Duodenal mucosa (tissue), 2 donors: ENCODE results near the gene LY86.

ENCODE experiments used
- H3K27ac ChIP-seq: one replicate; pipeline ENCODE4 v1.7.0; 2013; ENCODE audit warnings: low read depth, low read length
- H3K27me3 ChIP-seq, 2 donors: one replicate each; pipeline ENCODE4 v1.7.0; 2013; ENCODE audit warnings: low read length in 2 of 2, control low read depth in 1 of 2; ENCODE audit not compliant: insufficient read depth in 2 of 2, control insufficient read depth in 1 of 2
- H3K36me3 ChIP-seq, 2 donors: one replicate each; pipeline ENCODE4 v1.7.0; 2013; ENCODE audit warnings: low read length in 2 of 2, control low read depth in 1 of 2; ENCODE audit not compliant: insufficient read depth in 2 of 2, control insufficient read depth in 1 of 2
- H3K4me1 ChIP-seq, 2 donors: one replicate each; pipeline ENCODE4 v1.7.0; 2013; ENCODE audit warnings: low read length in 2 of 2, control low read depth in 1 of 2; ENCODE audit not compliant: insufficient read depth in 2 of 2, control insufficient read depth in 1 of 2
- H3K4me3 ChIP-seq, 2 donors: one replicate each; pipeline ENCODE4 v1.7.0; 2013; ENCODE audit warnings: low read length in 2 of 2, low read depth in 1 of 2
- H3K9ac ChIP-seq, 2 donors: one replicate each; pipeline ENCODE4 v1.7.0; 2013; ENCODE audit warnings: low read length in 2 of 2, low read depth in 1 of 2
- H3K9me3 ChIP-seq, 2 donors: one replicate each; pipeline ENCODE4 v1.7.0; 2013; ENCODE audit warnings: low read length in 2 of 2, control low read depth in 1 of 2; ENCODE audit not compliant: control insufficient read depth in 1 of 2

Gene LY86

GRCh38 chr6:6633898-6634734 lies 45.6 kb downstream of the LY86 start:
- H3K27me3 ChIP-seq: peaks cover 0 to 9% of the 10 kb centered on the region in 2 donors
- no peak overlapping the region for H3K27ac ChIP-seq
- H3K4me3 ChIP-seq: no peak overlapping the region
- H3K4me1 ChIP-seq: no peaks in the 10 kb centered on the region
- no peak overlapping the region for H3K9ac ChIP-seq
- no peaks in the 10 kb centered on the region for H3K36me3 ChIP-seq
- H3K9me3 ChIP-seq: no peaks in the 10 kb centered on the region

- H3K4me1 ChIP-seq: no peaks in the 10 kb centered on the region
These were observed 46.2 kb downstream of the LY86 start for GRCh38 chr6:6634735-6635075.

GRCh38 chr6:6635291-6635690 lies 46.8 kb downstream of the LY86 start:
- Histone ChIP-seq H3K27ac (no peak overlapping the region), H3K27me3 (peaks cover 0 to 4% of the 10 kb centered on the region in 2 donors), H3K9me3 (no peaks in the 10 kb centered on the region), H3K36me3 (no peaks in the 10 kb centered on the region), H3K4me1 (no peaks in the 10 kb centered on the region), H3K4me3 (no peak overlapping the region), H3K9ac (no peak overlapping the region)

More at GRCh38 chr6:6634735-6635075, 46.2 kb downstream of the LY86 start:
- no peak overlapping the region for H3K9ac ChIP-seq
- H3K27me3 ChIP-seq: peaks cover 0 to 4% of the 10 kb centered on the region in 2 donors
- no peak overlapping the region for H3K4me3 ChIP-seq
- H3K9me3 ChIP-seq: no peaks in the 10 kb centered on the region
- no peak overlapping the region for H3K27ac ChIP-seq
- H3K36me3 ChIP-seq: no peaks in the 10 kb centered on the region

GRCh38 chr6:6635869-6636268 lies 47.3 kb downstream of the LY86 start:
- no peak overlapping the region for H3K27ac ChIP-seq
- no peak overlapping the region for H3K9ac ChIP-seq

GRCh38 chr6:6639572-6639971 lies 51.1 kb downstream of the LY86 start:
- no peak overlapping the region for H3K9ac ChIP-seq
- H3K9me3 ChIP-seq: no peaks in the 10 kb centered on the region
- H3K27me3 ChIP-seq: no peaks in the 10 kb centered on the region
- H3K4me3 ChIP-seq: no peak overlapping the region
- no peak overlapping the region for H3K27ac ChIP-seq
- H3K4me1 ChIP-seq: no peaks in the 10 kb centered on the region
- H3K36me3 ChIP-seq: no peaks in the 10 kb centered on the region

More at GRCh38 chr6:6635869-6636268, 47.3 kb downstream of the LY86 start:
- H3K9me3 ChIP-seq: no peaks in the 10 kb centered on the region
- H3K27me3 ChIP-seq: no peaks in the 10 kb centered on the region
- no peaks in the 10 kb centered on the region for H3K36me3 ChIP-seq
- no peak overlapping the region for H3K4me3 ChIP-seq
- no peaks in the 10 kb centered on the region for H3K4me1 ChIP-seq

- H3K27me3 ChIP-seq: no peaks in the 10 kb centered on the region
- no peak overlapping the region for H3K27ac ChIP-seq
- no peak overlapping the region for H3K4me3 ChIP-seq
- H3K4me1 ChIP-seq: no peaks in the 10 kb centered on the region
- H3K36me3 ChIP-seq: no peaks in the 10 kb centered on the region
- no peak overlapping the region for H3K9ac ChIP-seq
- no peaks in the 10 kb centered on the region for H3K9me3 ChIP-seq
These were observed 52.4 kb downstream of the LY86 start for GRCh38 chr6:6640926-6641325.

GRCh38 chr6:6643398-6643797 lies 54.9 kb downstream of the LY86 start:
- no peak overlapping the region for H3K9ac ChIP-seq
- H3K27ac ChIP-seq: no peak overlapping the region
- no peaks in the 10 kb centered on the region for H3K4me1 ChIP-seq
- no peaks in the 10 kb centered on the region for H3K27me3 ChIP-seq
- no peaks in the 10 kb centered on the region for H3K36me3 ChIP-seq
- H3K9me3 ChIP-seq: no peaks in the 10 kb centered on the region
- H3K4me3 ChIP-seq: no peak overlapping the region

- Histone ChIP-seq H3K4me1 (no peaks in the 10 kb centered on the region), H3K27ac (no peak overlapping the region), H3K36me3 (no peaks in the 10 kb centered on the region), H3K27me3 (no peaks in the 10 kb centered on the region), H3K9ac (no peak overlapping the region), H3K4me3 (no peak overlapping the region), H3K9me3 (no peaks in the 10 kb centered on the region)
These were observed 56.9 kb downstream of the LY86 start for GRCh38 chr6:6645261-6645917.

- H3K27ac ChIP-seq: no peak overlapping the region
- H3K27me3 ChIP-seq: no peaks in the 10 kb centered on the region
- H3K36me3 ChIP-seq: no peaks in the 10 kb centered on the region
- no peak overlapping the region for H3K4me3 ChIP-seq
- H3K9ac ChIP-seq: no peak overlapping the region
- H3K4me1 ChIP-seq: no peaks in the 10 kb centered on the region
- no peaks in the 10 kb centered on the region for H3K9me3 ChIP-seq
These were observed 57.9 kb downstream of the LY86 start for GRCh38 chr6:6646384-6646783.

GRCh38 chr6:6646859-6647258 lies 58.3 kb downstream of the LY86 start:
- no peaks in the 10 kb centered on the region for H3K36me3 ChIP-seq
- no peaks in the 10 kb centered on the region for H3K4me1 ChIP-seq
- no peaks in the 10 kb centered on the region for H3K9me3 ChIP-seq
- H3K27me3 ChIP-seq: no peaks in the 10 kb centered on the region
- no peak overlapping the region for H3K9ac ChIP-seq
- H3K4me3 ChIP-seq: no peak overlapping the region
- H3K27ac ChIP-seq: no peak overlapping the region
